ENCODE measurements around the gene UIMC1. TPM values are rescaled to one million over a fixed set of nuclear protein-coding genes. Genes with fewer than 3 reads are reported as not detected.

UIMC1 gene
- total and polyA plus RNA-seq, 2 of the 4 experiments (the other 2 are of a cell fraction): 19.5 to 27.6 TPM

DNA sequence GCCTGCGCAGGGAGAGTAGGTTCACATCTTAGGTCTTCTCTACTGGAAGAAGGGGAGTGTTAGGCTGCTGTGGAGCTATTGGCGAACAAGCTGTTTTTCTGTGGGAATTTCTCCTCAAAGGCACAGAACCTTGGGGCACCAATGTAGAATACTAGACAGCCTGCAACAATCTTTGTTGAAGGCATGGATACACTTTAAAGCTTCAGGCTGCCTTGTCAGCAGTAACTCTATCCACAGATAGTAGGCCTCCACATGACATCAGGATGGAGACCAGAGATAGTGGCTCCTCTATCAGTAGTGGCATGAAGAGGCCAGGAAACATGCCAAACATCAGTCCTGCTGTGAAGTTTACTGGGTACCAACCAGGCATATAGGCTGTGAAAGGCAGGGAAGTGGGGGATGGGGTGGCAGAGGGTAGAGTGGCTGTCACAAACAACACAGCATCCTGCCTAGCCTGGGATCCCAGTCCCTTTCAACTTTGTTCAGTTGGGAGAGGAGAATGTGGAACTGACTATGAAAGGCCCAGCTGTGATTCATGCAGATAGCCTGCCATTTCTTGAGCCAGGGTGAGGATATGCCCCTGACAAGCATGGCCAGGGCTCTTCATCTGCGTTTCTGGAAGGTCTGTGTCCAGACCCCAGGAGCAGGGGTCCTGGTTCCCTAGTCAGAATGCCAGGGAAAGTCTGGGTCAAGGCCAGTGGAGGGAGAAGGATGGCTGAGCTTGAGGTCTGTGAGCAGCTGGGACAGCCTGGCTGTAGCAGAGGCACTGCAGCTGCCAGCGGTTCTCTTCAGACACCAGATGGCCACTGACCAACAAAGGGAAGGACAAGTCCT lies 106.4 kb downstream of the UIMC1 start (continued):
- no peak for TF ChIP-seq MAFK (IDR thresholded peaks at IDR 0.05; ENCODE audit: low read depth, low read length)

DNA sequence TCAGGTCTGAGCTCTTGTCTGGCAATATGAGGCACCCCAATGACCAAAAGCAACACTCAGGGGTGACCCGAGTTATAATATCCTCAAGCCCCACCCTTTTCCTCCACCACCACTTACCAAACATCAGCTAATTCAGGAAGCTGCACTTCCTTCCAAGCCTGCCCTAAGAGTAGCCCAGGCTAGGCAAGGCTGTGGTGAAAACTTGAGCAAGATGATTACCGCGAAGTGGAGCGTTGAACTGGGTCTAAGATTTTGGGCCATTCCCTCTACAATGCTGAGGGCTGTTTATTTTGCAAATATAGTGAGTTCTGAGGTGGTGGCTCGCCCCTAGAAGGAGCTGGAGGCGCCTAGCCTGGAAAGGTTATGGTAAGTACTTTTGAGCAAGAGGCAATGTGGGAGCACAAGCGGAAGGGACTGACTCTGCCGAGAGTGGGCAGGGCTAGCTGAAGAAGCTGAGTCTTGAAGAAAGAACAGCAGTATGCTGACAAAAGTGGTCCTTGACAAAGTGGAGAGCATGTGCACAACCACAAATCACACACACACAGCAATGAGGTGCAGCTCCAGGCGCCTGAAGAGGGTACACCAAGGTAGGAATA lies 107.2 kb downstream of the UIMC1 start, which contains the start of gene HK3:
HK3 (minus strand) TSS at position 51 of the 596 bp plus-strand sequence. CDS start 3,187 bp downstream, outside the sequence.
- H2BK20ac ChIP-seq (ENCODE audit: low read depth, low read length): no peak within 1 kb of the TSS
- peaks cover 10% of the 10 kb centered on the region for H3K9me1 ChIP-seq (ENCODE audit: insufficient read depth, low read length)
- H2AK9ac ChIP-seq (replicated peaks; ENCODE audit: low read depth, low read length, poor library complexity): peak within 1 kb of the TSS; percentile 75
- intact Hi-C loops (cut with micrococcal nuclease) (no loop called here), dilution Hi-C loops (cut with HindIII; ENCODE audit: low sequenced_read_pairs, unreplicated experiment) (no loop called here), in situ Hi-C loops (cut with MboI; ENCODE audit: low sequenced_read_pairs) (no loop called here)
- no peaks in the 10 kb centered on the region; the same call in 1 of the 2 replicates for H4K20me1 ChIP-seq (ENCODE audit: insufficient read depth, low read length)
- no peaks in the 10 kb centered on the region for H3K4me1 ChIP-seq (ENCODE audit: control insufficient read depth, insufficient read depth, low read length)
- no peak within 1 kb of the TSS for H3K4ac ChIP-seq (ENCODE audit: low read depth, low read length)
- ChIA-PET CTCF (no interaction called here), POLR2A (ENCODE audit: unreplicated experiment) (no interaction called here)
- no peak within 1 kb of the TSS for H3K4me2 ChIP-seq (ENCODE audit: low read depth, low read length)
- no peak within 1 kb of the TSS for H3K4me3 ChIP-seq (ENCODE audit: insufficient read depth, low read depth, low read length)
- H3K27me3 ChIP-seq (ENCODE audit: control insufficient read depth, insufficient read depth, low read length): peaks cover 6% of the 10 kb centered on the region
- TF ChIP-seq RFX5 (IDR thresholded peaks at IDR 0.05; ENCODE audit: low read depth, low read length) (no peak), BHLHE40 (IDR thresholded peaks at IDR 0.05; ENCODE audit: low read depth, low read length) (no peak), SMC3 (IDR thresholded peaks at IDR 0.05; ENCODE audit: low read depth, low read length) (no peak)
- H3K79me1 ChIP-seq (ENCODE audit: low read depth in 1 of 2, low read length in 2 of 2): no peaks in the 10 kb centered on the region
- no peak within 1 kb of the TSS for H3K9ac ChIP-seq (ENCODE audit: low read depth, low read length)
- H2AFZ ChIP-seq (replicated peaks; ENCODE audit: low read length, poor library complexity): peak within 1 kb of the TSS; percentile 53
- H4K5ac ChIP-seq (ENCODE audit: low read depth, low read length): no peak within 1 kb of the TSS
- no peak within 1 kb of the TSS for H3K18ac ChIP-seq (ENCODE audit: low read depth, low read length)
- no peak within 1 kb of the TSS for H3K14ac ChIP-seq (replicated peaks; ENCODE audit: low read depth, low read length)
- peaks cover 12% of the 10 kb centered on the region for H3K36me3 ChIP-seq (ENCODE audit: control insufficient read depth, insufficient read depth, low read length)
- H3K56ac ChIP-seq (ENCODE audit: extremely low read depth, insufficient read depth, low read length): no peak within 1 kb of the TSS
- BruUV-seq (replicated peaks): no TSS peak
- no peak within 1 kb of the TSS for H2BK120ac ChIP-seq (ENCODE audit: low read depth, low read length)
- no peak within 1 kb of the TSS for H3K27ac ChIP-seq (ENCODE audit: insufficient read depth, low read length)
- H3K9me3 ChIP-seq (ENCODE audit: control insufficient read depth, insufficient read depth, low read length): no peaks in the 10 kb centered on the region
- no peak within 1 kb of the TSS for H4K91ac ChIP-seq (ENCODE audit: insufficient read depth, low read depth, low read length)
- ATAC-seq (ENCODE audit: low read depth) (no peak), DNase-seq (no peak)
- no peak within 1 kb of the TSS for H2BK15ac ChIP-seq (ENCODE audit: low read depth, low read length)
- H4K8ac ChIP-seq (ENCODE audit: low read depth in 2 of 2, low read length in 2 of 2): no peak within 1 kb of the TSS
- H2BK5ac ChIP-seq (ENCODE audit: low read depth, low read length, poor library complexity, severe bottlenecking): no peak within 1 kb of the TSS
- 89% methylated on average over 7 of the region's 9 CpGs; no CpG with 5 or more reads in 1 of the 2 experiments for WGBS, 2 experiments (ENCODE audit: extremely low coverage in 2 of 2, insufficient read length in 1 of 2)
- no peak within 1 kb of the TSS for H2AK5ac ChIP-seq (ENCODE audit: low read depth, low read length)
- H3K23ac ChIP-seq (ENCODE audit: low read depth, low read length): no peak within 1 kb of the TSS

Data from IMR-90 (cell line).